Thoracic aorta (tissue), 2 donors: ENCODE results near the gene SSH3. TPM values are rescaled to one million over a fixed set of nuclear protein-coding genes. Genes with fewer than 3 reads are reported as not detected.

ENCODE experiments used
- ATAC-seq: fragments of 150-250 bp; one replicate; pipeline ENCODE4 v1.8.0; 2017; ENCODE audit warnings: low read depth; ENCODE audit not compliant: insufficient number of reproducible peaks, low FRiP score
- DNase-seq: peaks from one replicate; pipeline ENCODE4 v3.0.0-alpha.2; 2020; ENCODE audit warnings: low spot score
- H3K27ac ChIP-seq, 2 donors: fragments of 200-600 bp; sonication (generic); 1 replicate in 1 of 2; 2 replicates in 1 of 2; pipeline ENCODE4 v1.5.1; 2016; ENCODE audit warnings: mild to moderate bottlenecking in 2 of 2, moderate library complexity in 2 of 2
- H3K27me3 ChIP-seq: fragments of 200-600 bp; sonication (generic); replicated peaks from 2 replicates; pipeline ENCODE4 v1.6.0; 2016; ENCODE audit warnings: mild to moderate bottlenecking; ENCODE audit not compliant: insufficient read depth
- H3K36me3 ChIP-seq: fragments of 200-600 bp; sonication (generic); one replicate; pipeline ENCODE4 v1.5.1; 2016
- H3K4me1 ChIP-seq, 2 donors: fragments of 200-600 bp; sonication (generic); 1 replicate in 1 of 2; 2 replicates in 1 of 2; pipeline versions ENCODE4 v1.5.1 to v1.6.0; 2016; ENCODE audit warnings: low read depth in 2 of 2, mild to moderate bottlenecking in 1 of 2; ENCODE audit not compliant: control insufficient read depth in 1 of 2
- H3K4me3 ChIP-seq: fragments of 200-600 bp; sonication (generic); 2 replicates; pipeline ENCODE4 v1.5.1; 2016; ENCODE audit warnings: mild to moderate bottlenecking
- H3K9me3 ChIP-seq: fragments of 200-600 bp; sonication (generic); 2 replicates; pipeline ENCODE4 v1.5.1; 2016
- total RNA-seq, 2 donors: library from RNA; depleted of rRNA; stranded (reverse); fragments of >200 nt; gene quantifications; one replicate each; pipeline versions ENCODE4 v1.1.0 to v1.2.3, GENCODE V29; 2016
- TF ChIP-seq, protein P1 (sequence below): fragments of 200-600 bp; sonication (generic); IDR thresholded peaks from one replicate; pipeline ENCODE4 v1.5.1; 2019; ENCODE audit warnings: antibody characterized with exemption

Gene SSH3
- total RNA-seq, 2 donors from 2014 or later = 39.4 to 59.0 TPM

GRCh38 chr11:67308031-67308866 is 4.9 kb downstream of the SSH3 start:
- ATAC-seq = no peak
- no peak overlapping the region for H3K4me3 ChIP-seq
- no peaks in the 10 kb centered on the region for H3K9me3 ChIP-seq
- no peak overlapping the region for H3K27ac ChIP-seq
- TF ChIP-seq, protein P1, sequence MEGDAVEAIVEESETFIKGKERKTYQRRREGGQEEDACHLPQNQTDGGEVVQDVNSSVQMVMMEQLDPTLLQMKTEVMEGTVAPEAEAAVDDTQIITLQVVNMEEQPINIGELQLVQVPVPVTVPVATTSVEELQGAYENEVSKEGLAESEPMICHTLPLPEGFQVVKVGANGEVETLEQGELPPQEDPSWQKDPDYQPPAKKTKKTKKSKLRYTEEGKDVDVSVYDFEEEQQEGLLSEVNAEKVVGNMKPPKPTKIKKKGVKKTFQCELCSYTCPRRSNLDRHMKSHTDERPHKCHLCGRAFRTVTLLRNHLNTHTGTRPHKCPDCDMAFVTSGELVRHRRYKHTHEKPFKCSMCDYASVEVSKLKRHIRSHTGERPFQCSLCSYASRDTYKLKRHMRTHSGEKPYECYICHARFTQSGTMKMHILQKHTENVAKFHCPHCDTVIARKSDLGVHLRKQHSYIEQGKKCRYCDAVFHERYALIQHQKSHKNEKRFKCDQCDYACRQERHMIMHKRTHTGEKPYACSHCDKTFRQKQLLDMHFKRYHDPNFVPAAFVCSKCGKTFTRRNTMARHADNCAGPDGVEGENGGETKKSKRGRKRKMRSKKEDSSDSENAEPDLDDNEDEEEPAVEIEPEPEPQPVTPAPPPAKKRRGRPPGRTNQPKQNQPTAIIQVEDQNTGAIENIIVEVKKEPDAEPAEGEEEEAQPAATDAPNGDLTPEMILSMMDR = no peak
- no peaks in the 10 kb centered on the region for H3K27me3 ChIP-seq
- peaks cover 5 to 11% of the 10 kb centered on the region in 2 donors for H3K4me1 ChIP-seq
- H3K36me3 ChIP-seq = peaks cover 22% of the 10 kb centered on the region
- DNase-seq = no peak

DNA sequence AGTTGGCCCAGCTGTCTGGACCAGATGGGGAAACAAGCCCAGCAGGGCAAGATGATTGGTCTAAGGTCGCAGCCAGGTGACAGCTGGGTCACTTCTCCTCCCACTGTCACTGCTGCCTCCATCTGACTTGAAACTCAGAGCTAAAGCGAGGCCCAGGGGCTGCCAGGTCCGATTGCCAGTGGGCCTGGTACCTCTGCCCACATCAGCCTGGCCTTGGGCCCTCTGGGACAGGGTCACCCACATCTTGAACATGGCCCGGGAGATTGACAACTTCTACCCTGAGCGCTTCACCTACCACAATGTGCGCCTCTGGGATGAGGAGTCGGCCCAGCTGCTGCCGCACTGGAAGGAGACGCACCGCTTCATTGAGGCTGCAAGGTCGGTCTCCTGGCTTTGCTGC is 5.8 kb downstream of the SSH3 start:
- H3K4me1 ChIP-seq = peaks cover 5 to 9% of the 10 kb centered on the region in 2 donors
- ATAC-seq = no peak
- peaks cover 22% of the 10 kb centered on the region for H3K36me3 ChIP-seq
- H3K27ac ChIP-seq = no peak overlapping the region
- no peak for DNase-seq
- TF ChIP-seq, protein P1 = no peak
- H3K27me3 ChIP-seq = no peaks in the 10 kb centered on the region
- no peaks in the 10 kb centered on the region for H3K9me3 ChIP-seq
- no peak overlapping the region for H3K4me3 ChIP-seq

- Histone ChIP-seq H3K9me3 (no peaks in the 10 kb centered on the region), H3K4me1 (peaks cover 0 to 4% of the 10 kb centered on the region in 2 donors), H3K4me3 (no peak overlapping the region), H3K27ac (no peak overlapping the region), H3K27me3 (no peaks in the 10 kb centered on the region), H3K36me3 (peaks cover 22% of the 10 kb centered on the region)
- TF ChIP-seq, protein P1 = no peak
- DNase-seq (no peak), ATAC-seq (no peak)
Observed at GRCh38 chr11:67309661-67310061, 6.3 kb downstream of the SSH3 start.

GRCh38 chr11:67310246-67311050 is 7.1 kb downstream of the SSH3 start:
- no peaks in the 10 kb centered on the region for H3K4me1 ChIP-seq
- H3K27ac ChIP-seq = no peak overlapping the region
- TF ChIP-seq, protein P1 = no peak
- H3K27me3 ChIP-seq = no peaks in the 10 kb centered on the region
- H3K36me3 ChIP-seq = peaks cover 22% of the 10 kb centered on the region
- no peak overlapping the region for H3K4me3 ChIP-seq
- DNase-seq (no peak), ATAC-seq (no peak)
- H3K9me3 ChIP-seq = no peaks in the 10 kb centered on the region

GRCh38 chr11:67311051-67311555 is 7.8 kb downstream of the SSH3 start:
- Histone ChIP-seq H3K27ac (no peak overlapping the region), H3K36me3 (peaks cover 22% of the 10 kb centered on the region), H3K27me3 (no peaks in the 10 kb centered on the region), H3K4me1 (no peaks in the 10 kb centered on the region), H3K9me3 (no peaks in the 10 kb centered on the region), H3K4me3 (no peak overlapping the region)
- TF ChIP-seq, protein P1 = no peak
- DNase-seq = no peak
- ATAC-seq = no peak
